ENCODE data around the gene MINK1. TPM values are rescaled to one million over a fixed set of nuclear protein-coding genes. Genes with fewer than 3 reads are reported as not detected.

MINK1 gene
- total RNA-seq, 1 donor from 2014 or later, result 45.6 TPM

DNA sequence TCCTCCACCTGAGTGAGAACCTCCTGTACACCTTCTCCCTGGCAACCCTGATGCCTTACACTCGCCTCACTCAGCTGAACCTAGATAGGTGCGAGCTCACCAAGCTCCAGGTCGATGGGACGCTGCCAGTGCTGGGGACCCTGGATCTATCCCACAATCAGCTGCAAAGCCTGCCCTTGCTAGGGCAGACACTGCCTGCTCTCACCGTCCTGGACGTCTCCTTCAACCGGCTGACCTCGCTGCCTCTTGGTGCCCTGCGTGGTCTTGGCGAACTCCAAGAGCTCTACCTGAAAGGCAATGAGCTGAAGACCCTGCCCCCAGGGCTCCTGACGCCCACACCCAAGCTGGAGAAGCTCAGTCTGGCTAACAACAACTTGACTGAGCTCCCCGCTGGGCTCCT is 99.6 kb downstream of the MINK1 start:
- Histone ChIP-seq H3K9me3 (no peaks in the 10 kb centered on the region), H3K4me3 (no peak overlapping the region), H3K27ac (no peak overlapping the region), H3K36me3 (peaks cover 14 to 15% of the 10 kb centered on the region in 2 donors), H3K4me1 (no peaks in the 10 kb centered on the region), H3K27me3 (no peaks in the 10 kb centered on the region)
- DNase-seq (ENCODE audit: low spot score in 2 of 2), result no peak
- intact Hi-C loops (cut with DNase I), result no loop called here
- TF ChIP-seq, protein P1, sequence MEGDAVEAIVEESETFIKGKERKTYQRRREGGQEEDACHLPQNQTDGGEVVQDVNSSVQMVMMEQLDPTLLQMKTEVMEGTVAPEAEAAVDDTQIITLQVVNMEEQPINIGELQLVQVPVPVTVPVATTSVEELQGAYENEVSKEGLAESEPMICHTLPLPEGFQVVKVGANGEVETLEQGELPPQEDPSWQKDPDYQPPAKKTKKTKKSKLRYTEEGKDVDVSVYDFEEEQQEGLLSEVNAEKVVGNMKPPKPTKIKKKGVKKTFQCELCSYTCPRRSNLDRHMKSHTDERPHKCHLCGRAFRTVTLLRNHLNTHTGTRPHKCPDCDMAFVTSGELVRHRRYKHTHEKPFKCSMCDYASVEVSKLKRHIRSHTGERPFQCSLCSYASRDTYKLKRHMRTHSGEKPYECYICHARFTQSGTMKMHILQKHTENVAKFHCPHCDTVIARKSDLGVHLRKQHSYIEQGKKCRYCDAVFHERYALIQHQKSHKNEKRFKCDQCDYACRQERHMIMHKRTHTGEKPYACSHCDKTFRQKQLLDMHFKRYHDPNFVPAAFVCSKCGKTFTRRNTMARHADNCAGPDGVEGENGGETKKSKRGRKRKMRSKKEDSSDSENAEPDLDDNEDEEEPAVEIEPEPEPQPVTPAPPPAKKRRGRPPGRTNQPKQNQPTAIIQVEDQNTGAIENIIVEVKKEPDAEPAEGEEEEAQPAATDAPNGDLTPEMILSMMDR (IDR thresholded peaks at IDR 0.05), result no peak

DNA sequence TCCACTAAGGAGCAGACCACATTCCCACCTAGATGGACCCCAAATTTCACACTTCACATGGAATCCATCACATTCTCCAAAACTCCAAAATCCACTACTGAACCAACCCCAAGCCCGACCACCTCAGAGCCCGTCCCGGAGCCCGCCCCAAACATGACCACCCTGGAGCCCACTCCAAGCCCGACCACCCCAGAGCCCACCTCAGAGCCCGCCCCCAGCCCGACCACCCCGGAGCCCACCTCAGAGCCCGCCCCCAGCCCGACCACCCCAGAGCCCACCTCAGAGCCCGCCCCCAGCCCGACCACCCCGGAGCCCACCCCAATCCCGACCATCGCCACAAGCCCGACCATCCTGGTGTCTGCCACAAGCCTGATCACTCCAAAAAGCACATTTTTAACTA is 100.5 kb downstream of the MINK1 start:
- no peak for DNase-seq (ENCODE audit: low spot score in 2 of 2)
- H3K4me3 ChIP-seq, result no peak overlapping the region
- H3K36me3 ChIP-seq, result peaks cover 18 to 20% of the 10 kb centered on the region in 2 donors
- H3K4me1 ChIP-seq, result peaks cover 0 to 5% of the 10 kb centered on the region in 2 donors
- intact Hi-C loops (cut with DNase I), result no loop called here
- TF ChIP-seq, protein P1 (IDR thresholded peaks at IDR 0.05), result no peak
- H3K9me3 ChIP-seq, result no peaks in the 10 kb centered on the region
- H3K27me3 ChIP-seq, result no peaks in the 10 kb centered on the region
- H3K27ac ChIP-seq, result no peak overlapping the region

DNA sequence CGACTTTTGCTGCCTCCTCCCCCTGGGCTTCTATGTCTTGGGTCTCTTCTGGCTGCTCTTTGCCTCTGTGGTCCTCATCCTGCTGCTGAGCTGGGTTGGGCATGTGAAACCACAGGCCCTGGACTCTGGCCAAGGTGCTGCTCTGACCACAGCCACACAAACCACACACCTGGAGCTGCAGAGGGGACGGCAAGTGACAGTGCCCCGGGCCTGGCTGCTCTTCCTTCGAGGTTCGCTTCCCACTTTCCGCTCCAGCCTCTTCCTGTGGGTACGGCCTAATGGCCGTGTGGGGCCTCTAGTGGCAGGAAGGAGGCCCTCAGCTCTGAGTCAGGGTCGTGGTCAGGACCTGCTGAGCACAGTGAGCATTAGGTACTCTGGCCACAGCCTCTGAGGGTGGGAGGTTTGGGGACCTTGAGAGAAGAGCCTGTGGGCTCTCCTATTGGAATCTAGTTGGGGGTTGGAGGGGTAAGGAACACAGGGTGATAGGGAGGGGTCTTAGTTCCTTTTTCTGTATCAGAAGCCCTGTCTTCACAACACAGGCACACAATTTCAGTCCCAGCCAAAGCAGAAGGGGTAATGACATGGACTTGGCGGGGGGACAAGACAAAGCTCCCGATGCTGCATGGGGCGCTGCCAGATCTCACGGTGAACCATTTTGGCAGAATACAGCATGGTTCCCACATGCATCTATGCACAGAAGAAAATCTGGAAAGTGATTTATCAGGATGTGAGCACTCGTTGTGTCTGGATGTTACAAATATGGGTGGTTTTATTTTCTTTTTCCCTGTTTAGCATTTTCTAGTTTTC is 101.2 kb downstream of the MINK1 start:
- TF ChIP-seq, protein P1 (IDR thresholded peaks at IDR 0.05), result no peak
- Histone ChIP-seq H3K27me3 (no peaks in the 10 kb centered on the region), H3K27ac (peak overlapping the region in 1 of 2 donors; percentile 5), H3K4me3 (no peak overlapping the region), H3K36me3 (peaks cover 18 to 20% of the 10 kb centered on the region in 2 donors), H3K9me3 (no peaks in the 10 kb centered on the region), H3K4me1 (peaks cover 4 to 9% of the 10 kb centered on the region in 2 donors)
- intact Hi-C loops (cut with DNase I), result no loop called here
- DNase-seq (ENCODE audit: low spot score in 2 of 2), result no peak

DNA sequence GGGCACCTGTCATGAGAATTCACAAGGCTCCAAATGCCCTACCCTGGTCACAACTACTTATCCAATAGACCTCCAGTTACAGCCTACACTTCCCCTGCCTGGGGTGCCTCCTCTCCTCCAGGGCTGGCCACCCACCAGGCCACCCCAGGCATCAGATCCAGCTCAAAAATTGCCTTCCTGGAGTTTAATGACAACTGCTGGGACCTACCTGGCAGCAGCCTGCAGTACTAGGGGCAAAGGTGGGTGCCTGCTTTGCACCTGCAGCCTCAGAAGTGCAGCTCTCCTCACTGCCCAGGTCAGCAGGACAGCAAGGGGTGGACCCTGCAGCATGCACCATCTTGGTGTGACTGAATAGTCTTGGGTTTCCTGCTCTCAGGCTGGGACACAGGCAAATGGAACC is 102.5 kb downstream of the MINK1 start:
- DNase-seq (ENCODE audit: low spot score in 2 of 2), result no peak
- H3K4me1 ChIP-seq, result peaks cover 4 to 9% of the 10 kb centered on the region in 2 donors
- intact Hi-C loops (cut with DNase I), result no loop called here

DNA sequence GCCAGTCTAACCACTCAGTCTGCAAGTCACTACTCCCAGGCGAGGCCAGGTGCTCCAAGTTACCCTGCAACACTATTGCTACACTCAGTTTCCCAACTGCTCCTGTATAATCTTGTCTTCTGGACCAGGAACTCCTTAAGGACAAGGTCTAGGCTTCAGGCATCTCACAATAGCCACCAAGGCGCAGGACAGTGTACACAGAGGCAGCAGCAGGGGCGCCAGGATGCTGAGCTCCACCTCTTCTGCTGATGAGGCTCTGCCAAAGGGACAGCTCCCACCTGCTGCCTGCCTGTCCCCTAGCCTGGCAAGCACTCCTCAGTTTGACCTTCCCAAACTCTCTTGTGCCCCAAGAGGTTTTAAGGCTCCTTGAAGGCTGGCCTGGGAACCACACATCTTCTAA is 103.3 kb downstream of the MINK1 start:
- Histone ChIP-seq H3K36me3 (peaks cover 18 to 20% of the 10 kb centered on the region in 2 donors), H3K27ac (no peak overlapping the region), H3K4me3 (no peak overlapping the region), H3K4me1 (peaks cover 11 to 15% of the 10 kb centered on the region in 2 donors), H3K27me3 (no peaks in the 10 kb centered on the region), H3K9me3 (no peaks in the 10 kb centered on the region)
- TF ChIP-seq, protein P1 (IDR thresholded peaks at IDR 0.05), result no peak
- no peak for DNase-seq (ENCODE audit: low spot score in 2 of 2)
- intact Hi-C loops (cut with DNase I), result no loop called here

More for the DNA sequence above, 102.5 kb downstream of the MINK1 start:
- Histone ChIP-seq H3K27me3 (no peaks in the 10 kb centered on the region), H3K27ac (no peak overlapping the region), H3K36me3 (peaks cover 18 to 20% of the 10 kb centered on the region in 2 donors), H3K9me3 (no peaks in the 10 kb centered on the region), H3K4me3 (no peak overlapping the region)
- TF ChIP-seq, protein P1 (IDR thresholded peaks at IDR 0.05), result no peak
